ENCODE results near the gene NOTCH2.

- TF ChIP-seq CTCF (IDR thresholded peaks at IDR 0.05; ENCODE audit: poor library complexity) = no peak
- no peak for TF ChIP-seq EZH2 (IDR thresholded peaks at IDR 0.05; ENCODE audit: borderline replicate concordance)
Observed at GRCh38 chr1:119915517-119915916, 153.9 kb downstream of the NOTCH2 start.

All from hepatocyte (in vitro differentiated cells).